CD4-positive, alpha-beta T cell treated with Interleukin-17A for 4 hours (primary cell): ENCODE results near the gene KIAA1958.

Experiments used
- DNase-seq: peaks from one replicate; pipeline ENCODE4 v3.0.0-alpha.2; 2020; ENCODE audit warnings: mixed read lengths

The KIAA1958 gene

DNA sequence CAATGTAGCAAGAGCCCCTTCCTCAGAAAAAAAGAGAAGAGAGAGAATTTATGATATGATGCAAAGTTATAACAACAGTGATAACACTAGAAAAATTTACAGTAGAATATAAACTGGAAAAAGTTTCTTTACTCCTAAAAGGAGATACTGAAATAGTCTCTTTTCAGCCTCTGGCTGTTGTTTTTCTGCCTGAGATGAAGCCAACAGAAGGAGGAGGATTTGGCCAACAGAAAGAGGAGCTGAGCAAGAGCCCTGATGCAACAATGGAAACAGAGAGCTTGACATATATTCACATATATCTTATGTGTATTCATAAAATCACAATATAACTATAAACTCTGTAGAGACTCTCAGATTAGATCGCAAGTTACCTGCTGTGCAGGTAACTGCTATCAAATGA is 122.2 kb downstream of the KIAA1958 start:
- no peak for DNase-seq

DNA sequence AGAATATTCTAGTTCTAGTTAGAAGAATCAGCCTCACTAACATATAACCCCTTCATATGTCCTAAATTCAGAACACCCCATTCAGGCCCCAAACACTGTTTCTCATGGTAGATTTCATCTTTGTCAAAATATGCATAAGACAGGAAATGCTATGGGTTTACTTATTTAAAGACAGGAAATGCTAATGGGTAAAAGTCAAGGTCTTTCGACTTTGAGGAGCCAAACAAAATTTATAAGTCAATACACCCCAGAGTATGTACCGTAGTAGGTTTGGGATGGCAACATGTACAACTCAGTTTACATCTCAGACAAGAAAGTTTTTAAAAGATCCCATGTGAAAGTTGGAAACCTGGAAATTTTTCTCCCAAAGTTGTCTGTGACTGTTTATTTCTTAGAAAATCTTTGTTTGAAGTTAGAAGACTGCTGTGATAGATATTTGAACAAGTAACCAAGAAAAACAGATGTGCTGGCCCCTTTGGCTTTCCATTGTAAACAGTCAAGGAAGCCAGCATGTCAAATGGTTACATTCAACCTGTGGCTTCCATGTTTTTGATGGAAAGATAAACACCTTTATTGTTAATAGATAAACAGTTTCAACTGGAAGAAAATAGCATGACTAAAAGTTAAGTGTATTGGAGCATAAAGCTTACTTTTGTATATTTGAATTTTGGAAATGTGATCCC is 129.1 kb downstream of the KIAA1958 start:
- no peak for DNase-seq

DNA sequence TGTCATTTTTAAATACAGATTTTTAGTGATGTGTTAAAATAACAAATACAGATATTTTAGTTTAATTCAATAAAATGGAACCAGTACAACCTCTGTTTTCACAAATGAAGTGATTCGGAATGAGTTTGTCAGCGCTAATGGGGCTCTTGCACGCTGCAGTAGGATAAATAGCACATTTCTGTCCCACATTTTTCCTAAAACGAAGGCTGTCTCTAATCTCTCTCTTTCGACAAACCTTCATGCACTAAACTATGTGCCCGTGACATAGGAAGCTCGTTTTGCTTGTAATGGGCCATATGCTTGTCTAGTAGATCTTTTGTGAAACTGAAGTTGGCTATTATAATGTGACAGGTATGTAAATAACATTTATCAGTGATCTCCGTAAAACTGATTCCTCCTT is 130.7 kb downstream of the KIAA1958 start:
- no peak for DNase-seq

DNA sequence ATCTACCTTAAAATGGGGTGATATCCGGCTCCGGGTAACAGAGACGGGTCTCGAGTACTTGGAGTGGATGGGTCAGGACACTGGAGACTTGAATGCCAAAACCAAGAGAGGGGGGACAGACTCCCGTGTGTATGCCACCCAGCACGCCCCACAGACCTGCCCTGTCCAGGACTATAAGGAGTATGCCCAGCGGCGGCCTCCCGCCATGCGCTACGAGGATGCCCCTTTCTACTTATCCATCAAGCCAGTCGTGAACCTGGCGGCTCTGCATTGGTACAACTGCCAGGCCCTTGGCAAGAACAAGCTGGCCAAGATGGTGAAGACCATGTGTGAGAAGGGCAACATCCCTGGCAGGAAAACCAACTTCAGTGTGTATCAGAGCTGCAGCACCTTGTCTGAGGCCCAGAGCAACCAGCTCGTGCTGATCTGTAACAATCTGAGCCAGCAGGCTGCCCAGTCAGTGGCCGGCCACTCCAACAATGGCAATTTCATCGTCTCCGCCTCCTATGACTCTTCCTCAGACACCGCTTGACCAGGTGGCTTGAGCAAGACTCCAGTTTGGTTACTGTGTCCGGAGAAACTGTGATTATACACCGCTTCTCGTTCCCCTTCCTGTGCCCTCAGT is 131.9 kb downstream of the KIAA1958 start:
- DNase-seq = no peak

DNA sequence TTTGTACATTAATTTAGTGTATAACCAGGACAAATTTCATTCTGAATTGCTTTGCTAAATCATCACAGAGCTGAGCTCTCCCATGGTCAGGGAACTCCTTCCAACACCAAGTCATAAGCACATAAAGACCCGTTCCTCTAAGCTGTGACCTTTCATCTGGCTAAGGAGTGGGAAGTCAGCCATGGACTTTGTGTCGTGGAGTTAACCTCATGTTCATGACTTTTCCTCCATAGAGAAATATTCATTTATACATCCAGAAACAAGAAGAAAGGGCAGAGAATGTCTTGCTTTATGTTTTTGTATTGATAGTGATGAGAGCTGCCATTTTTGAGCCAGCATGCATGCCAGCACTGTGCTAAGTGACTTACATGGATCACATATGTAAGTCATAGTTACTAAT is 133.8 kb downstream of the KIAA1958 start:
- no peak for DNase-seq

DNA sequence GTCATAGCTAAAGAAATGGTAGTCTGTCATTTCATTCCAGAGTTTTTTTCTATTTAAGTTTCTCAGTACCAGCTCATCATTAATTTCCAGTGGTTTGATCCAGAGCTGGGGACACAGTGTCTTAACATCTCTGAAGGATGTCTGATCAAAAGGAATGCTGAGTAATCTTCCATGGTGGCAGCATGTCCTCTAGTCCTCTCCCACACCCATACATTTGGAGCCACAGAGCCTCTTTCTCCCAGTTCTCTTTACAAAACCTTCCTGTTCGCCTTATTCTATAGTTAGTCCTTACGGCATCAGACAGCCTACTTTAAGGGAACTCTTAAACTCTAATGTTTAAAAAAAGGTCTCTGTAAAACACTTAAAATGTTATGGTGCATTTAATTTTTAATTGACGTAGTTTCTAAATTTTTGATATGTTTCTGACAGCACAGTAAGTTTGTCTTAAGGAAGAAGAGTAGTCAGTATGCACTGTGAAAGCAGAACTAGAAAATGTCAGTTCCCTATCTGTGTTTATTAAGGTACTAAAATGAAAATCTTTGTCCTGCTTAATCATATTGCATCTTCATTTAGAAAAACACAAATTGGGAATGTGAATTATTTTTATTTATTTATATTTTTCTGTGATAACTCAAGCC is 134.5 kb downstream of the KIAA1958 start:
- no peak for DNase-seq

DNA sequence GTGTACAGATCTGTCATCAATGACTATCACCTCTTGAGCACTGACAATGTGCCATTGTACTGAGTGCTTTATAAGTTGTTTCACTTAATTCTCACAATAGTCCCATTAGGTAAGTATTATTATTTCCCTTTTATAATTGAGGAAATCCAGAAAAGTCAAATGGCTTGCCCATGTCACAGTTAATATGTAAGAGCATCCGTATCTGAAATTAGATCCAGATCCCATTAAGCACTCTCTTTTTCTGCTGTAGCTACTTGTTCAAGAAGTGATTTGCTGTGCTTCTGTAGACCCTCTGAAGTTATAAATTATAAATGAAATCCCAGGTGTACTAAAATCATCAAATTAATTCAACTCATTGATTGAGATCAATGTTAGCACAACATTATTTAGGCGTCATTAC is 136.6 kb downstream of the KIAA1958 start:
- DNase-seq = no peak

DNA sequence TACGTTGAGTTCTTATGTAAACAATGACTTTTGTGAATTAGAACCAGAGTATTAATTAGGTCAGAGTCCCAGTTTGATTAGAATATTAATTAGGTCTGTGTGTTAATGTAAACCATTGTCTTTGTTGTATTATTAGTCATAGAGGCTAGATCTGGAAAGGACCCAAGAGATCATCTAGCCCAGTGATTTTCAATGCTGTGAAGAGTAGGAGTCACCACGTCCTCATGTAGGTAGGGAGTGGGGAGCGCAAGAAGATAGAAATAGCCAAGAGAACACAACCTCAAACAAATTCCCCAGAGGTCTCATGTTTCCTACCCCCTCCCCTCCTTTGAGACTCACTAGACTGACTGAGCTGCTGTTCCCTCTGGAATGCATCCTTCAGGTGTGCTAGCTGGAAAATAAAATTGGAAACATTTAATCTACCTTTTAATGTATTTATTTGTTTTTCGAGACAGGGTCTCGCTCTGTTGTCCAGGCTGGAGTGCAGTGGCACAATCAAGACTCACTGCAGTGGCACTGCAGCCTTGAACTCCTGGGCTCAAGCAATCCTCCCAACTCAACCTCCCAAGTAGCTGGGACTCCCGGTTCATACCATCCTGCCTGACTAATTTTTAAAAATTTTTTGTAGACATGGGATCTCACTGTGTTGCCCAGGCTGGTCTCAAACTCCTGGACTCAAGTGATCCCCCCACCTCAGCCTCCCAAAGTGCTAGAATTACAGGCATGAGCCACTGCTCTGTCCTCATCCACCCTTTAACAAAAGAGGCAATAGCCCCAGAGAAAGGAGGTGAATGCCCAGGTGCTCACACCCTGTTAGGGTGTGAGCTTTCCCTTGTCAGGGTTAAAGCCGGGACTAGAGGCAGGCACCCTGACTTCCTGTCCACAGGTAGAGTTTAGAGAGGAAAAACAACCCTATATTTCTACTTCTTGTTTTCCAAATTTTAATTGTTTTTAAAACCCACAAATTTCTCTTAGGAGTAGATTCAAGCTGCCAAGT is 138.4 kb downstream of the KIAA1958 start:
- DNase-seq = no peak

DNA sequence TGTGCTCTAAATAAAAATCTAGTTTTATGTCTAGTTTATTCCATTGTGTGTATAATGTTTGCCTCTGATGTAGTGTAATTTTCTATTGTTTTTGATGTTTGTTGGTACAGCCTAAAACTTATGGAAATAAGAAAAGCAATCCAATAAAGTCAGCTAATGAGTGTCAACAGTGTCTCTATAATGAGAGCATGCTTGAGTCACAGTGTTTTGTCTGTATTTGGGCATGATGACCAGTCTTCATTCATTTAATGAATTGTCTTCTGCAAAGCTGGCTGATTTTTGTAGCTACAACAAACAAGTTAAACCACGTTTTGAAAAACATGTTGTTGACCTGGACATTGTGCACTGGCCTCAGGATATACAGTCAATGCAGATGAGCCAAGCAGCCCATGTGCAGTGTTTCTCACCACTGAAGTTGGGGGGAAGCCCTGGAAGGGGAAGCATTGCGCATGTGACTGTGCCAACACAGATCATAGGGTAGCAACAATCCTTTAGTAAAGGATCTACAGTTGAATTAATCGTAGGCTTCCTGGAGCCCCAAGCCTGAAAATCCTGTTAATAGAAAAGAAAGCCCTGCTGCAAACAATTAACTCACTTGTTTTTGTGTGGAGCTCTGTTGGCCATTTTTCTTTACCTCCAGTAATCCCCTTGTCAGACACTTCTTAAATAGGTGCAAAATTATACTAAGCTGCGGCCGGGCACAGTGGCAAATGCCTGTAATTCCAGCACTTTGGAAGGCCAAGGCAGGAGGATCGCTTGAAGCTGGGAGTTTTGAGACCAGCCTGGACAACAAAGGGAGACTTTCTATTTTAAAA is 143.3 kb downstream of the KIAA1958 start:
- no peak for DNase-seq

DNA sequence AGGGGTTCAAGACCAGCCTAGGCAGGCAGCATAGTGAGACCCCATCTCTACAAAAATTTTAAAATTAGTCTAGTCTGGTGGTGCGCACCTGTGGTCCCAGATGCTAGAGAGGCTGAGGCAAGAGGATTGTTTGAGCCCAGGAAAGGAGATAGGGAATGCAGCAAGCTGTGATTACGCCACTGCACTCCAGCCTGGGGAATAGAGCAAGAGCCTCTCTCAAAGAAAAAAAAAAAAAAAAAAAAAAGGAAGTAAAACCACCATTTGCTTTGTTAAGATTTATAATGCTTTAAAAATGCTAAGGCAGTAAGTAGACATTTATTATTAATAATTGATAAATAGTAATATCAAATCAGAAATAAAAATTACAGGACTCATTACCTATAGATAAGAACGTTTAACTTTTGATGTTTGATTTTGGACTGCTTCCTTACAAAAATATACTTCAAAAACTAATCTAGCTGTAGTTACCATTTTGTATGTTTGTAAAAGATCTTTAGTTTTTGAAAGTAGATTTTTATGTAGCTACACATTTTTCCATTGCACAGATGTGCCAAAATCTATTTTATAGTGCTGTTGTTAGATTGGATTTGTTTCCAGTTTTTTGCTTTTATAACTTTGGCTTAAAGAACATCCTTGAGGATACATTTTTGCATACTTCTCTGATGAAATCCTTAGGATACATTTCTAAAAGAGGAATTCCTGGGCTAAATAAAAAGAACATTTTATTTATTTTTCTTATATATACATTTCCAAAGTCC is 144.9 kb downstream of the KIAA1958 start:
- DNase-seq = no peak

DNA sequence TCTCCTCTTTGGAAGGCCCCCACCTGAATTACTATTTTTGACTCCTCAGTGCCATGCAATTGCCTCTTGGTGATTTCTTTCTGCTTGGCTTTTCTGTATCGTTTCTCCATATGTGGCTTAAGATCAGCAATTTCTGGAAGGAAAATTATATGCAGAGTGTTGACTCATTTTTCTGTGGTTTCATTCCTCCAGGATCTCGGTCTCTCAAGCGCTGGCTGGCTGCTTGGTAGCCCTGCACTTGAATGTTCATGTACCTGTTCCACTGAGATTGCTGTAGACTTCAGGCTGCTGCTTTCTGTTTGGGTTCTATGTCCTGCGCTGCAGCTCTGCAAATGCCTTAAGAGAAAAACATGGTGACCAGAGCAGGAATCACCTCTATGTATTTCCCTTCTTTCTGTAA is 153.7 kb downstream of the KIAA1958 start:
- DNase-seq = no peak

DNA sequence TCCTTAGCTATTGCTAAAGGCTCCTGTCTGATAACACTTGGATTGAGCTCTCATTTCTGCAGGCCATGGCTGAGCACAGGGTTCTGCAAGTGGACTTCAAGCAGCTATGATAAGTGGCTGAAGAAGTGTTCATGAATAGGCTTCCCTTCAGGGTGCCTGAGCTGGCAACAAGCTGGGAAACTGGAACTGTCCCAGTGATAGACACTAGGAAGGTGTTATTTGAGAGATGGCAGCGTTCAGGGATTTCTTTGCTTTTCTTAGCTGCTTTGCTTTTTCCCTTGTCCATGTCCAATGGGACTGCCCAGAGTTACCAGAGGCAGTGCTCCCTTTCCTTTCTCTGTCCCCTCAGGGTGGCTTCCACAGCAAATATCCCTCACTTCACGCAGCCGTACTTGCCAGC is 155.5 kb downstream of the KIAA1958 start:
- DNase-seq = no peak

DNA sequence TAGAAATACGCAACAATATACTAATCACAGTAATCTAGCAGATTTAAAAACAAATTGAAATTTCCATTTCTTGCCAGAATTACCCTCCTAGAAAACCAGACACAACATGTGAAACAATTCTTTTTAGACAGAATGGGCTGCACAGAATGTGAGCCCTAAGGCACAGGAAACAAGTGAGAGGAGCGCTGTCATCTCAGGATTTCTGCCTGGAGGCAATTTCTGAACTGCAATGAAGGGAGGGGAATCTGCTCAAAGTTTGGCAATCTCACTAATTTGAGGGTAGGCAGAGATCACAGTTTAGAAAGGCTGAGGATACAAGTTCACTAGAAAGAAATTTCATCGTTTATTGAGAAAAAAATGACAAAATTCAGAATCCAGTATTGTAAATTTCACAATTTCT is 161.0 kb downstream of the KIAA1958 start:
- no peak for DNase-seq

DNA sequence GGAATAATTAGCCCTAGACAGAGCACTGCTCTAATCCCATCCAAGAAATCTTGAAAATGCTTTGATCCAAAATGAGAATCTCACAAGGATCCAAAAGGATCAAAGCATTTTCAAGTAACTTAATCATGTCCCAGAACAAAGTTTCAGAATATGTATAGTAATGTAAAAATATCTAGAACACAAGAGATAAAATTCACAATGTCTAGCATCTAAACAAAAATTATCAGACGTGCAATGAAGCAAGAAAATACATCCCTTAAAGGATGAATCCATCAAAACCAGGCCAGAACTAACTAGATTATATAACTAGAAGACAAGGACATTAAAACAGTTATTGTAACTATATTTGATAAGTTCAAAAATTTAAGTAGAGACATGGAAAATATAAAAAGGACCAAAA is 162.0 kb downstream of the KIAA1958 start:
- DNase-seq = no peak

DNA sequence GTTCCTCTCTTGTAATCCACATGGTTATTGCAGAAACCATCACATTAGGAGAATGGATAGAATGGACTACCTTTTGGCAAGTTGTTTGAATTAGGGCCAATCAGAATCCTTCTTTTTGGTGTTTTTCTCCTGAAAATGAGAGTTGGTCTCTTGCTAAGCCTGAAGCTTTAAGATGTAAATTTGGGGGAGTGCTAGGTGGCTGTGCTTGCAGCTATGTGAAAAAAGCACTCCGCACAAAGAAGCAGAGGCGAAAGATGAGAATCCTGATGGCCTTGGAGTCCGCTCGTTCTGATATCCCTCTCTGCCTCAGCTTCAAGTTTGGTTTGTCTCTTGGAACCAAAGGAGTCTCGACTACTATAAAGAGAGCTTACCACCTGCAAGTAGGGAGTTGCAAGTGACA is 167.7 kb downstream of the KIAA1958 start:
- DNase-seq = no peak

DNA sequence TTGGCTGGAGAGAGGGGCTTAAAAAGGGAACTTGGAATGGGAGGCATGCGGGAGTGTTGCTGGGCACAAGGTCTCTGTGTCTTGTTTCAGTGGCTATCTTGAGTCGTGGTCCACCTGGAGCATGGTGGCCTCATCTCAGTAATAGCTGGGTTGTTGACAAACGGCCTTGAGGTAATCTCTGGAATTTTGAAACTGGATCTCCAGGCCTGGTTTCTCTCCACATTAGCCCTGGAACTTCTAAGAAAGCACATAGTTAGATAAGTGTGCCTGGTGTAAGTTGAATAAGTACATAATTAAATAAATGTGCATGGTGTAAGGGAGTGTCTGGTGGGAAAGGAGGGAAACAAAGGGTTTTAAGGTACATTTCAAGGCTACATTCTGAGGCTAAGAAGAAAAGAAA is 169.0 kb downstream of the KIAA1958 start:
- no peak for DNase-seq

DNA sequence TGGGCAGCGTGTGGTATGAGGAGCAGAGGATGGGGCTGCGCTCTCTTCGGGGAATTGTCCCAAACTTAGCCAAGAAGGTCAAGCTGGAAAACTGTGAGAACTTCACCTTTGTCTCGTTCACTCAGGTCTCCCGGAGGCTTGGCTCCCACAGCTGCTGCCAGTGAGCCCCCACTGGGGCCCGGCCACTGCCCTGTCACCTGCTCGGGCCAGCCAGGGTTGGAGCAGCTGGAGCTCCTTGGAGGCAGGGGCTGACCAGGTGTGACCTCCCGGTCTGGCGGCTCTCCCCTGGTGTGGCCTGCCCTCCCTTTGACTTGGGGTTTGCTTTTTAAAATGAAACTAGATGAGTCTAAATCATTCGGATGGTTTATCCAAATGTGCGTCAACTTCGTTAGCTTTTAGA is 173.3 kb downstream of the KIAA1958 start:
- no peak for DNase-seq

DNA sequence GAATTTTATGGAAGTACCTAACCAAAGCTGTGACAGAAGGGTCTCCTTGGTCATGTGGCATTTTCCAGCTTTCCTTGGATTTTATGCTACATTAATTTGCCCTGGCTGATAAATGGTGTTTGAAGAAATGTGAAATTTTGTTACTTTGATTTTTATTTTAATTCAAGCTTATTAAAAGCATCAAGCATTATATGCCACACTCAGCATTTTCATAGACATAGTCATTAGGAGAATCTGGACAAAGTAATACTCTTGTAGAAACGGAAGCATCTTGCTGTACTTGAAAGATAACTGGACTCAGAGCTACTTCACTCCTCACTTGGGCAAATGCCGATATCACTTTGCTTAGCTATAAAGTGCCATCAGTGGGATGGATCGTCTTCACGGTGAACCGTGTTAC is 177.1 kb downstream of the KIAA1958 start:
- no peak for DNase-seq

DNA sequence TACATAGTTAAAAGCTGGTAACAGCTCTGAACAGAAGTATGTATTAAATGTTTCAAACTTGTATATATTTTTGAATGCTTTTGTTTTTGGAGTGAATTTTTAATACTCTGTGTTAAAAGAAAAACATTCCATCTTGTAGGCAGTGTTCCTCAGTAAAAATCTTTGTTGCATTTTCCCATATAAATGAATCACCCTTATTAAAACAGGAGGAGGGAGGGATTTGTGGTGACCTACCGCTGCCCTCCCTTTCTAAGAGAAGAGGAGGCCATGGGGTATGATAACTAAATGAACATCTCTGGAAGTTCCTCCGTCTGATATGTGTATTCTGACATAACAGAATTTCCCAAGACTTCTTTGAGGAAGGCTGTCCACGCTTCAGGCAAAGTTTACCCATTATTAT is 177.9 kb downstream of the KIAA1958 start:
- DNase-seq = no peak

DNA sequence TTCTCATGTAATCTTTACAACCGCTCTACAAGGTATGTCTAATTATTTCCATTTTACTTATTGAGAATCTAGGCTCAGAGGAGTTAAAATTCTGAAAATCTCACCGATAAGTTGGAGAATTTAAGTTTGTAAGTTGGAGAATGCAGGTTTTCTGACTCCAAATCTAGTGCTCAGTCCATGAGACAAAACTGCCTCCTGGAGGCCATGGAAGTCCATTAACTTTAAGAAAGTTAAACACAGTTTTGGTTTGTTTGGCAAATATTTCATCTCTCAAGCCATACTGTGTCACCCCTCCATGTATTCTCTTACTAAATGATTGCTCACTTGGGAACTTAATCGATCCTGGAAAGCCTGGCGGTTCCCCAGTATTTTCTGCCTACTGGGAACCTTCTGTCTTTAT is 178.7 kb downstream of the KIAA1958 start:
- no peak for DNase-seq

DNA sequence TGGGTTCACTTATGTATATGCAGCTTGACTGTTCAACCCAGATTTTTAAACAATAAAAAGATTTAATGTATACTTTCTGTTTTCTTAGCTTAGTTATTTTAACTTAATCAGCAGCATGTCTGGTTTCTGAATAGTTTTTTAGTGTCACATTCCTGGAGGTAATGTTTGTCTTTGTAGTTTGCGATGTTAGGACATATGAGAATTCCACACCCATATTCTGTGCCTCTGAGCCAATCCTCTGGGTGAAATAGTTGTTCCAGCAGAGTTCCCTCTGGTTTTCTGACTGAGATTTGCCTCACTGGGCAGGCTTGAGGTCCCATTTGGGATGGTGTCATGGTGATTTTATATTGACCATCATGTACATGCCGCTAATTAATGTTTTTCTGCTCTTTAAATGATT is 182.7 kb downstream of the KIAA1958 start:
- DNase-seq = no peak
